Neural cell (in vitro differentiated cells): Measurements from ENCODE around the gene SLC25A40.
"Not testable (repeated sequence)": the region's sequence is repeated elsewhere in the genome, so short reads cannot be mapped to it uniquely, and the experiment has no call there.

ENCODE experiments used
- EP300 ChIP-seq: fragments of 450-650 bp; conservative IDR thresholded peaks from 2 replicates; pipeline ENCODE4 v1.6.1; 2014; ENCODE audit warnings: antibody characterized with exemption, mild to moderate bottlenecking, moderate library complexity; ENCODE audit not compliant: poor library complexity, severe bottlenecking
- EZH2 ChIP-seq: fragments of 200-600, 300-800 bp; shearing (Covaris generic), sonication (generic); IDR thresholded peaks from 2 replicates; pipeline ENCODE4 v1.6.1; 2014; ENCODE audit warnings: antibody characterized with exemption, low read length, borderline replicate concordance, mild to moderate bottlenecking; ENCODE audit not compliant: insufficient read depth, poor library complexity, severe bottlenecking
- MXI1 ChIP-seq: fragments of 450-650 bp; conservative IDR thresholded peaks from 2 replicates; pipeline ENCODE4 v1.6.1; 2014; ENCODE audit warnings: antibody characterized with exemption, mild to moderate bottlenecking; ENCODE audit not compliant: poor library complexity, severe bottlenecking
- POLR2AphosphoS5 ChIP-seq: IDR thresholded peaks from 2 replicates; pipeline ENCODE4 v1.6.1; 2012
- RAD21 ChIP-seq: fragments of 450-650 bp; conservative IDR thresholded peaks from 2 replicates; pipeline ENCODE4 v1.6.1; 2014; ENCODE audit warnings: antibody characterized with exemption, mild to moderate bottlenecking, moderate library complexity
- TAF1 ChIP-seq: IDR thresholded peaks from 2 replicates; pipeline ENCODE4 v1.6.1; 2012; ENCODE audit warnings: low read depth
- TF ChIP-seq, protein P1 (sequence below): IDR thresholded peaks from 2 replicates; pipeline ENCODE4 v1.6.1; 2012; ENCODE audit warnings: borderline replicate concordance
- TF ChIP-seq, protein P2 (sequence below): fragments of 450-650 bp; IDR thresholded peaks from 2 replicates; pipeline ENCODE4 v1.5.1; 2014; ENCODE audit warnings: antibody characterized with exemption, mild to moderate bottlenecking, moderate library complexity; ENCODE audit not compliant: poor library complexity, severe bottlenecking

DNA sequence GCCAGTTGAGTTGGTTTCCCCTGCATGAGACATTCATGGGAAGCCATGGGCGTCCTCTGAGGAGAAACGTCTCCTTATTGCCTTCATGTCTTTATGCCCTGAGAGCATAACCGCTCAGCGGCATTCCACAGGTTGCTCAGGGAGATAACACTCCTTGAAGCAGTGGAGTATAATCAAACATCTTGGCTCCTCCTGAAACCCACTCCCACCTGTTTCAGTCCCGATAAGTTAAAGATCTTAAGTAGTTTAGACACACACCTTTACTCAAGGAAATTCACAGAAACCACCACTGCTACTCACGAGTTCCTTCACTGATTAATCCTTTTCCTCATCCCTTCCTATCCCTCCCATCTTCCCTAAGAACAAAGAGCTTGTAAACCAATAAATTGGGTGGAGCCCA lies 9.6 kb downstream of the SLC25A40 start:
- TF ChIP-seq, protein P1, sequence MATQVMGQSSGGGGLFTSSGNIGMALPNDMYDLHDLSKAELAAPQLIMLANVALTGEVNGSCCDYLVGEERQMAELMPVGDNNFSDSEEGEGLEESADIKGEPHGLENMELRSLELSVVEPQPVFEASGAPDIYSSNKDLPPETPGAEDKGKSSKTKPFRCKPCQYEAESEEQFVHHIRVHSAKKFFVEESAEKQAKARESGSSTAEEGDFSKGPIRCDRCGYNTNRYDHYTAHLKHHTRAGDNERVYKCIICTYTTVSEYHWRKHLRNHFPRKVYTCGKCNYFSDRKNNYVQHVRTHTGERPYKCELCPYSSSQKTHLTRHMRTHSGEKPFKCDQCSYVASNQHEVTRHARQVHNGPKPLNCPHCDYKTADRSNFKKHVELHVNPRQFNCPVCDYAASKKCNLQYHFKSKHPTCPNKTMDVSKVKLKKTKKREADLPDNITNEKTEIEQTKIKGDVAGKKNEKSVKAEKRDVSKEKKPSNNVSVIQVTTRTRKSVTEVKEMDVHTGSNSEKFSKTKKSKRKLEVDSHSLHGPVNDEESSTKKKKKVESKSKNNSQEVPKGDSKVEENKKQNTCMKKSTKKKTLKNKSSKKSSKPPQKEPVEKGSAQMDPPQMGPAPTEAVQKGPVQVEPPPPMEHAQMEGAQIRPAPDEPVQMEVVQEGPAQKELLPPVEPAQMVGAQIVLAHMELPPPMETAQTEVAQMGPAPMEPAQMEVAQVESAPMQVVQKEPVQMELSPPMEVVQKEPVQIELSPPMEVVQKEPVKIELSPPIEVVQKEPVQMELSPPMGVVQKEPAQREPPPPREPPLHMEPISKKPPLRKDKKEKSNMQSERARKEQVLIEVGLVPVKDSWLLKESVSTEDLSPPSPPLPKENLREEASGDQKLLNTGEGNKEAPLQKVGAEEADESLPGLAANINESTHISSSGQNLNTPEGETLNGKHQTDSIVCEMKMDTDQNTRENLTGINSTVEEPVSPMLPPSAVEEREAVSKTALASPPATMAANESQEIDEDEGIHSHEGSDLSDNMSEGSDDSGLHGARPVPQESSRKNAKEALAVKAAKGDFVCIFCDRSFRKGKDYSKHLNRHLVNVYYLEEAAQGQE, result not testable (repeated sequence)
- TF ChIP-seq, protein P2, sequence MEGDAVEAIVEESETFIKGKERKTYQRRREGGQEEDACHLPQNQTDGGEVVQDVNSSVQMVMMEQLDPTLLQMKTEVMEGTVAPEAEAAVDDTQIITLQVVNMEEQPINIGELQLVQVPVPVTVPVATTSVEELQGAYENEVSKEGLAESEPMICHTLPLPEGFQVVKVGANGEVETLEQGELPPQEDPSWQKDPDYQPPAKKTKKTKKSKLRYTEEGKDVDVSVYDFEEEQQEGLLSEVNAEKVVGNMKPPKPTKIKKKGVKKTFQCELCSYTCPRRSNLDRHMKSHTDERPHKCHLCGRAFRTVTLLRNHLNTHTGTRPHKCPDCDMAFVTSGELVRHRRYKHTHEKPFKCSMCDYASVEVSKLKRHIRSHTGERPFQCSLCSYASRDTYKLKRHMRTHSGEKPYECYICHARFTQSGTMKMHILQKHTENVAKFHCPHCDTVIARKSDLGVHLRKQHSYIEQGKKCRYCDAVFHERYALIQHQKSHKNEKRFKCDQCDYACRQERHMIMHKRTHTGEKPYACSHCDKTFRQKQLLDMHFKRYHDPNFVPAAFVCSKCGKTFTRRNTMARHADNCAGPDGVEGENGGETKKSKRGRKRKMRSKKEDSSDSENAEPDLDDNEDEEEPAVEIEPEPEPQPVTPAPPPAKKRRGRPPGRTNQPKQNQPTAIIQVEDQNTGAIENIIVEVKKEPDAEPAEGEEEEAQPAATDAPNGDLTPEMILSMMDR, result not testable (repeated sequence)
- not testable (repeated sequence) for TF ChIP-seq TAF1, POLR2AphosphoS5, EZH2, EP300, MXI1, RAD21
